WERI-Rb-1 (cell line): ENCODE results near the gene DHRS12.

Experiments used
- DNase-seq: peaks from one replicate; pipeline ENCODE4 v3.0.0-alpha.2; 2020
- H3K27ac ChIP-seq: fragments of 250-450 bp; sonication (Bioruptor Pico); 2 replicates; pipeline ENCODE4 v1.5.1; 2020; ENCODE audit warnings: mild to moderate bottlenecking, moderate library complexity
- H3K27me3 ChIP-seq: fragments of 250-450 bp; sonication (Bioruptor Pico); 2 replicates; pipeline ENCODE4 v1.5.1; 2021; ENCODE audit warnings: mild to moderate bottlenecking, low read depth, moderate library complexity; ENCODE audit not compliant: insufficient read depth, severe bottlenecking
- H3K36me3 ChIP-seq: fragments of 250-450 bp; sonication (Bioruptor Pico); 2 replicates; pipeline ENCODE4 v1.5.1; 2020; ENCODE audit warnings: mild to moderate bottlenecking, moderate library complexity
- H3K4me3 ChIP-seq: 2 replicates; pipeline ENCODE4 v1.5.1; 2011; ENCODE audit warnings: low read depth, mild to moderate bottlenecking, control low read depth, low read length
- H3K9me3 ChIP-seq: fragments of 250-450 bp; sonication (Bioruptor Pico); 2 replicates; pipeline ENCODE4 v1.5.1; 2021; ENCODE audit warnings: mild to moderate bottlenecking, moderate library complexity; ENCODE audit not compliant: severe bottlenecking
- TF ChIP-seq, protein P1 (sequence below): IDR thresholded peaks from 2 replicates; pipeline ENCODE4 v1.5.1; 2011; ENCODE audit warnings: low read depth, mild to moderate bottlenecking, control low read depth, inconsistent platforms, low read length

DHRS12 gene

GRCh38 chr13:51729866-51730553 is 74.0 kb downstream of the DHRS12 start:
- TF ChIP-seq, protein P1, sequence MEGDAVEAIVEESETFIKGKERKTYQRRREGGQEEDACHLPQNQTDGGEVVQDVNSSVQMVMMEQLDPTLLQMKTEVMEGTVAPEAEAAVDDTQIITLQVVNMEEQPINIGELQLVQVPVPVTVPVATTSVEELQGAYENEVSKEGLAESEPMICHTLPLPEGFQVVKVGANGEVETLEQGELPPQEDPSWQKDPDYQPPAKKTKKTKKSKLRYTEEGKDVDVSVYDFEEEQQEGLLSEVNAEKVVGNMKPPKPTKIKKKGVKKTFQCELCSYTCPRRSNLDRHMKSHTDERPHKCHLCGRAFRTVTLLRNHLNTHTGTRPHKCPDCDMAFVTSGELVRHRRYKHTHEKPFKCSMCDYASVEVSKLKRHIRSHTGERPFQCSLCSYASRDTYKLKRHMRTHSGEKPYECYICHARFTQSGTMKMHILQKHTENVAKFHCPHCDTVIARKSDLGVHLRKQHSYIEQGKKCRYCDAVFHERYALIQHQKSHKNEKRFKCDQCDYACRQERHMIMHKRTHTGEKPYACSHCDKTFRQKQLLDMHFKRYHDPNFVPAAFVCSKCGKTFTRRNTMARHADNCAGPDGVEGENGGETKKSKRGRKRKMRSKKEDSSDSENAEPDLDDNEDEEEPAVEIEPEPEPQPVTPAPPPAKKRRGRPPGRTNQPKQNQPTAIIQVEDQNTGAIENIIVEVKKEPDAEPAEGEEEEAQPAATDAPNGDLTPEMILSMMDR = no peak
- Histone ChIP-seq H3K4me3 (no peak overlapping the region), H3K27me3 (no peaks in the 10 kb centered on the region), H3K9me3 (no peaks in the 10 kb centered on the region), H3K27ac (no peak overlapping the region), H3K36me3 (no peaks in the 10 kb centered on the region)
- DNase-seq = no peak

DNA sequence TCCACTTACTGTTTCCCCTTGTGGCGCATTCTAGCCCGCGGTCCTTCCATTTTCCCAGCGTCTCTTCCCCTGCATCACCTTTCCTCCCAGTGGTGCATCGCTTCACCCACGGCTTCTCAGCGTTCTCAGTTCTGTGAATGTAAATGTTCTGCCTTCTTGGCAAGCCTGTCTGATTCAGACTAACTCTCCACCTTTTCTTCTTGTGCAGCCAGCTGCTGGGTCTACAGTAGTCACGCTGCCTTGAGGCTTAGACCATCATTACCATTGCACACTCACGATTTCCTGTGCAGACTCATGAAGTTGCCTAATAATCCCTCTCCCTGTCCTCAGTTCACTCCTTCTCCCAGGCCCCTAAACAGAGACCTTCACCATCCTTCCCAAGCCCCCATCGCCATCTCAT is 75.0 kb downstream of the DHRS12 start:
- TF ChIP-seq, protein P1 = no peak
- Histone ChIP-seq H3K27me3 (no peaks in the 10 kb centered on the region), H3K9me3 (no peaks in the 10 kb centered on the region), H3K4me3 (no peak overlapping the region), H3K27ac (no peak overlapping the region), H3K36me3 (no peaks in the 10 kb centered on the region)
- no peak for DNase-seq

GRCh38 chr13:51728275-51728673 is 75.7 kb downstream of the DHRS12 start:
- TF ChIP-seq, protein P1 = no peak
- Histone ChIP-seq H3K36me3 (no peaks in the 10 kb centered on the region), H3K4me3 (no peak overlapping the region), H3K9me3 (no peaks in the 10 kb centered on the region), H3K27me3 (no peaks in the 10 kb centered on the region), H3K27ac (no peak overlapping the region)
- DNase-seq = no peak

DNA sequence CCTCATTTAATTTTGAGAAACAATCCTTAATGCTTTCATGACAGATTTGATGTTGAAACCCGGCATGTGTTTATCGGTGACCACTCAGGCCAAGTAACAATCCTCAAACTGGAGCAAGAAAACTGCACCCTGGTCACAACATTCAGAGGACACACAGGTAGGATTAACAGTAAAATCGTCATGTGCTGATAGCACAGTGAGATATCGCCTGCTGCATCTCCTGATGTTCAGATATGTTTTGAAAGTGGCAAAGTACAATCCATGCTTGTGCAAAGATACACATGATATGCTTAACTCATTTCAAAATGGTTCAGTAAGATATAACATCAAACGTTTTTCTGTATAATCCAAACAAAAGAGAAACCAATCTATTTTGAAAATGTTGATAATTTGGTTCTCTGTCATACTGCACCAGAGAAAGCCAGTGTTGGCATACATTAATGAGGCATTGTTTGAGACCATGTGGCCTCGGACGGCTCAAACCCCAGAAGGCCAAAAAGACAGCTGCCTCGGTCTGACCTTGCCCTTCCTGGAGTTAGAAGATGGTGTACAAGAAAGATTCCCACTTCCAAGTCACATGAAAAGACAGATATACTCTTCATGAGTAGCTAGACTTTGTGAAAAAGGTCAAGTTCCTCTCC is 76.2 kb downstream of the DHRS12 start:
- TF ChIP-seq, protein P1 = no peak
- no peak for DNase-seq
- Histone ChIP-seq H3K27me3 (no peaks in the 10 kb centered on the region), H3K36me3 (no peaks in the 10 kb centered on the region), H3K9me3 (no peaks in the 10 kb centered on the region), H3K27ac (no peak overlapping the region), H3K4me3 (no peak overlapping the region)

DNA sequence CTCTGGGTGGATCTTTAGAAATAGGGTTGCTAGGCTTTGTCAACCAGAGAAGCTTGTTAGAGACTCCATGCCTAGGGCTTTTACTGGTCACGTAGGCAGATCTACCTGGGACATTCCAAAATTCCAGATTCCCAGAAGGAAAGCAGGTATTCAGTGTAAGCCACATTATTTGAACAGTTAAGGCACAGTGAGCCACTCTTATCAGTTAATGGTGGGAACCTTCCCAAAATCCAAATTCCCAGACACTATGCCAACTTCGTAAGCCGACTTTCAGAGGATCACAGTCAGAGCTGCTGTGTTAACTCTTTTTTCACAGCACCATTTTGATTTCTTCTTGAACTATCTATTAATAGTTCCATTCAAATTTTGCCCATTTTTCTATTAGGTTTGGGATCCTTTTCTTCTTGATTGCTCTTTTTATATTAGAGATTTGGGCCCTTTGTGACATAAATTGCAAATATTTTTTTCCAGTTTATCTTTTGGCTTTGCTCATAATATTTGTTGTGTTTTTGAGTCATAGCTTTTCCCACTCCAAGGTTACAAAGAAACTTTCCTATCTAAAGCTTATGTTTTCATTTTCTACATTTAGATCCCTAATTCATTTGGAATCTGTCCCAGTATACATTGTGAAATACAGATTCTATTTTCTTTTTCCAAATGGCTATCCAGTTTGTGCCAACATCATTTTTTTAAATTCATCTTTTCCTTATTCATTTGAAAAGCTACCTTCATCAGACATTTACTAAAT is 77.3 kb downstream of the DHRS12 start:
- no peaks in the 10 kb centered on the region for H3K9me3 ChIP-seq
- no peak overlapping the region for H3K4me3 ChIP-seq
- H3K27ac ChIP-seq = no peak overlapping the region
- H3K27me3 ChIP-seq = no peaks in the 10 kb centered on the region
- H3K36me3 ChIP-seq = no peaks in the 10 kb centered on the region
- TF ChIP-seq, protein P1 = no peak
- DNase-seq = no peak
